GM21423 (cell line): Measurements from ENCODE around the gene CCR7.

Experiments
- ATAC-seq: cut with Tn5 transposase; IDR thresholded peaks from one replicate; pipeline ENCODE4 v1.9.1; 2021; ENCODE audit warnings: mild to moderate bottlenecking, moderate library complexity; ENCODE audit not compliant: unreplicated experiment

CCR7 gene

GRCh38 chr17:40522250-40522960 is 42.9 kb downstream of the CCR7 start:
- no peak for ATAC-seq

GRCh38 chr17:40520991-40521453 is 44.2 kb downstream of the CCR7 start:
- no peak for ATAC-seq

- ATAC-seq, result no peak
Measured at GRCh38 chr17:40519089-40519775, 46.0 kb downstream of the CCR7 start.

- no peak for ATAC-seq
Measured at GRCh38 chr17:40518401-40519088, 46.7 kb downstream of the CCR7 start.

GRCh38 chr17:40517981-40518380 is 47.3 kb downstream of the CCR7 start:
- ATAC-seq, result no peak

GRCh38 chr17:40517286-40517662 is 48.0 kb downstream of the CCR7 start:
- no peak for ATAC-seq

- ATAC-seq, result peak; percentile 60
Measured at GRCh38 chr17:40516581-40517285, 48.5 kb downstream of the CCR7 start.

- ATAC-seq, result no peak
Measured at GRCh38 chr17:40515491-40516041, 49.7 kb downstream of the CCR7 start.

GRCh38 chr17:40515011-40515410 is 50.3 kb downstream of the CCR7 start:
- no peak for ATAC-seq

- no peak for ATAC-seq
Measured at GRCh38 chr17:40514013-40514875, 51.0 kb downstream of the CCR7 start.

- no peak for ATAC-seq
Measured at GRCh38 chr17:40511667-40512220, 53.5 kb downstream of the CCR7 start.

GRCh38 chr17:40511136-40511535 is 54.1 kb downstream of the CCR7 start:
- no peak for ATAC-seq

- no peak for ATAC-seq
Measured at GRCh38 chr17:40510328-40510648, 55.0 kb downstream of the CCR7 start.

GRCh38 chr17:40509626-40510327 is 55.5 kb downstream of the CCR7 start:
- no peak for ATAC-seq

- ATAC-seq, result no peak
Measured at GRCh38 chr17:40506786-40507185, 58.5 kb downstream of the CCR7 start.
